Measurements from ENCODE around the gene USH1C.

USH1C gene

GRCh38 chr11:17472467-17472866 lies 71.7 kb downstream of the USH1C start:
- DNase-seq (ENCODE audit: low read depth in 2 of 2) = no peak

DNA sequence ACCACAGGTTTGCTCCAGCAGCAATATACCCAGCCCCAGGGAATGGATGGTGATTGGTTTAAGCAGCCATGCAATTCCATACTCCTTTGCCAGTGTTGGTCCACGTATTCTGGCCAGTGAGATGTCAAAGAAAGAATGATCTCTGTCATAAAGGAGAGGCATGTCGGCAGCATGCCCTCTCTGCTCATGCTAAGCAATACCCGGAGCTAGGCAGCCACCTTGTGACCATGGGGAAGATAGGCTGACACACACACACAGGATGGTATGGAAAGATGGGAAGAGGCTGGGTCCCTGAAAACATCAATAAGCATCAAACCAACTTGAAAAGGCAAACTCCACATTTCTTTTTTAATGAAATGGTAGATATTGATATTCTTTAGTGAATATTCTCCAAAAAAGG lies 72.7 kb downstream of the USH1C start:
- no peak for DNase-seq (ENCODE audit: low read depth in 2 of 2)

- DNase-seq (ENCODE audit: low read depth in 2 of 2) = no peak
Observed at GRCh38 chr11:17469998-17470397, 74.2 kb downstream of the USH1C start.

DNA sequence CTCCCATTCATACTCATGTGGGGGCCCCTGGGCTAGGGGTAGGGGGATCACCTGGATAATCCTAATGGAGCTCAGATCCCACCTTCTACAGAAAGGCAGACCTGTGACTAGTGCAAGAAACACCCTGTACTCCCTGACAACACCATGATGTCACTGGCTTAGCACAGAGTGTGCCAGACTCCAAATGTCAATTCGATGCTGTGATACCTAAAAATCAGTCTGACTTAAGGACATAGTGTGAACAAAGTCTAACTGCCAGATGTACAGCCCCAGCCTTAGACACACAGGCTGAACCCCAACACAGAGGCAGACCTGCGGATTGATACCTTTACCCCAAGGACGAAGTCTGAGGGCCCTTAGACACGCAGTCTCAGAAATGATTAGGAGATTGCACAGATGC lies 76.1 kb downstream of the USH1C start:
- no peak for DNase-seq (ENCODE audit: low read depth in 2 of 2)

- no peak for DNase-seq (ENCODE audit: low read depth in 2 of 2)
Observed at GRCh38 chr11:17463546-17464174, 80.6 kb downstream of the USH1C start.

- no peak for DNase-seq (ENCODE audit: low read depth in 2 of 2)
Observed at GRCh38 chr11:17462940-17463339, 81.3 kb downstream of the USH1C start.

DNA sequence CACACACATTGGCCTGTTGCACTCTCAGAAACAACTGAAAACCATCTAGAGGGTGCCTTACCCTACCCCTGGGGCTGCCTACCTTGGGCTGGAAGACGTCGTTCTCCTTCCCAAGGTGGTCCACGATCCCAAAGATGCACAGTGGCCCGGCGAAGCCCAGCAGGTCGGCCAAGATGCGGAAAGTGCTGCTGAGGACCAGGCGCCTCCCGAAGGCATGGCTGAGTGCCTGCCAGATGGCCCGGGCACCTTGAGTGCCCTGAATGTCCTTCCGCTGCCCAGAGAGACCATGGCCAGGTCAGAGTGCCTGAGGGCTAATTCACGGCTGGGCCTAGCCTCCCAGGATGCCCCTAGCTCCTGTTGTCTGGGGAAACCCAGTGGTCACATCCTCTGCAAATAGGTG lies 83.8 kb downstream of the USH1C start:
- DNase-seq (ENCODE audit: low read depth in 2 of 2) = no peak

DNA sequence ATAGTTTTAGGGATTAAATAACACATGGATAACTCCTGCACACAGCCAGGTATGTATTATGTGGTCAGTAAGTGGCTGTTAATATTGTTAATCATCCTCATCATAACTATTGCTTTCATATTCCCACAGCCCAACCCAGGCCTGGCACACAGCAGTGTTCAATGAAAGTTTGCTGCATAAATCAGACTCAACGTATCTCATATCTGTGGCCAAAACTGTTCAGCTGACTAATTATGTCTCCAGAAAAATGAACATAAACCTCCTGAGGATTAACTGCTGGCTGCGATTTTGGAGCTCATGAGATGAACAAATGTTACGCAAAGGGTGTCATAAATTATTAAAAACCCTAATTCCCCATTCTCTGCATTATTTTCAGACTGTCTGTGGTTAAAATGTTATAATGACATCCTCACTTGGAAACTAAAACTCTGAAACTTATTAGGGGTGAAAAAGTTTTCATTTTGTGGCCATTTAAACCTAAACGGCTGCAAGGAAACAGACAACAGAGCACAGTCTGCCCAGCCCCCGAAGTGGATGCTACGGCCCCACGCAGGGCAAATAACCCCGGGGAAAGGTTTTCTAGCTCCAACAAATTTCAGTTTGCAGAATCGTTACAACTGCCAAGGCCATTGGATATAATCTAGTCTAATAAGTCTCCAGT lies 84.8 kb downstream of the USH1C start:
- DNase-seq (ENCODE audit: low read depth in 2 of 2) = no peak

DNA sequence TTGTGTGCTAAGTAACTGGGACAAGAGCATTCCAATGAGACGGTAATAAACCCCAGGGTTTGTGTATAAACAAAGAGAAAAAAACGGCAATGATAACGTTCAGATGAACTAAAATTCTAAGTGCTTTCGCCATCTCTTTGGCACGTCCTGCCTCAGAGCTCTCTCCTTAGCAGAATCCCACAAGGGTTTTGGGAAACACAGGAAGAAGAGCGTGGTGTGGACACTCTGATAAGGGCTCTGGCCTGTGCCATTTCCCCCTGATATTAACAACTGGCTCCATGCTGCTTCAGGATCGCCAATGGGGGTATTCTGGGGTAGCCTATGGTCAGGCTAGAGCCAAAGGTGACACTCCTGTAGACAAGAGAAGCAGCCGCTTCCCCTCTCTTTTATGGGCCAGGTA lies 85.9 kb downstream of the USH1C start:
- no peak for DNase-seq (ENCODE audit: low read depth in 2 of 2)

- no peak for DNase-seq (ENCODE audit: low read depth in 2 of 2)
Observed at GRCh38 chr11:17457396-17458173, 86.6 kb downstream of the USH1C start.

DNA sequence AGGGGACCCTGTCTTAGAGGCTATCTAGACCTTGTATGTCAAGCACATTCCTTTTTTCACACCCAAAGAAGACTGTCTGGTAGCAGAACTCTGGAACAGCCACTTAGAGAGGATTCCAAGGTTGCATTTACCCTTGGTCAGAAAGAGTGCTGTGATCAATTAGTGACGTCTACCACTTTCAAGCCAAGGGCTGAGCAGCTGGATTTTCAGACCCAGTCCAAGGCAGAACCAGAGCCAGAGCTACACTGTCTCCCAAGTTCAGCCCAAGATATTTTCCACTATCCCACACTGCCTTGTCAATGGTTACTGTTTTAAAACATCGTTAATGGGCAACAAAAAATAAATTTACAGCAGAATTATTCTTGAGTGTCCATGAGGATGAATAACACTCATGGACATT lies 91.5 kb downstream of the USH1C start:
- DNase-seq (ENCODE audit: low read depth in 2 of 2) = no peak

GRCh38 chr11:17449158-17449557 lies 95.1 kb downstream of the USH1C start:
- DNase-seq (ENCODE audit: low read depth in 2 of 2) = no peak

DNA sequence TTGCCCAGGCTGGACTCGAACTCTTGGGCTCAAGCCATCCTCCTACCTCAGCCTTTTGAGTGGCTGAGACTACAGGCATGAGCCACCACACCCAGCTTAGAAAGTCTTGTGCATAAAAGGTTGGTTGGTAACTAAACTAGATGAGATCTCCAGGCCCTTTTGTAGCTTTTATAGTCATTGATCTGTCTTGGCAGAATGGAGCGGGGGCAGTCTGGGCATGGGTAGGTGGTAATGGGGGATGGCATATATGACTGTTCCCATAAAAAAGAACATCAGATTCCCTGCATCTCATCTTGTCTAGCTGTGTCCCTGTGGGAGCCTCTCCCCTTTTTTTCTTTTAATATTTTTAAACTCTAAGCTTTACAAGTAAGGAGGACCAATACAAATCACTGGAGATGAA lies 97.7 kb downstream of the USH1C start:
- DNase-seq (ENCODE audit: low read depth in 2 of 2) = no peak

DNA sequence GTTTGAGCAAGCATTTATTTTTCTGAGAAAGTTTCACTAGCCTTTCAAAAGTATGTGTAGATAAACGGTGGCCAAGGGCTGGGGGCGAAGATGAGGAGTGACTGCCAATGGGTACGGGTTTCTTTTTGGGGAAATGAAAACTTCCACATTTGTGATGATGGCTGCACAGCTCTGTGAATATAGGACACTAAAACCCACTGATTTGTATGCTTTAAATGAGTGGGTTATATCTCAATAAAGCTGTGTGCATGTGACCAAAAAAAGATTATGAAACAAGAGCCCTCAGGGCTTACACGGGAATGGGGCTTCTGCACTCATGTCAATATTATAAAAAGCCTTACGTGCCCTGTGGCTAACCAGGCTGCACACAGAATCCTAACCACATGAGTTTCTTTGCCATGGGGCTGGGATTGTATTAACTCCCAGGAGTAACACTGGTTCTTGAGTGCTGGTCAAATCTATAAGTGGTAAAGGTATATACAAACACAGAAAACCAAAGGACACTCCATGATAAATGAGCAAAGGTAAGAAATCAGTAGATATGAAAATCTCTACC lies 98.9 kb downstream of the USH1C start:
- DNase-seq (ENCODE audit: low read depth in 2 of 2) = no peak

DNA sequence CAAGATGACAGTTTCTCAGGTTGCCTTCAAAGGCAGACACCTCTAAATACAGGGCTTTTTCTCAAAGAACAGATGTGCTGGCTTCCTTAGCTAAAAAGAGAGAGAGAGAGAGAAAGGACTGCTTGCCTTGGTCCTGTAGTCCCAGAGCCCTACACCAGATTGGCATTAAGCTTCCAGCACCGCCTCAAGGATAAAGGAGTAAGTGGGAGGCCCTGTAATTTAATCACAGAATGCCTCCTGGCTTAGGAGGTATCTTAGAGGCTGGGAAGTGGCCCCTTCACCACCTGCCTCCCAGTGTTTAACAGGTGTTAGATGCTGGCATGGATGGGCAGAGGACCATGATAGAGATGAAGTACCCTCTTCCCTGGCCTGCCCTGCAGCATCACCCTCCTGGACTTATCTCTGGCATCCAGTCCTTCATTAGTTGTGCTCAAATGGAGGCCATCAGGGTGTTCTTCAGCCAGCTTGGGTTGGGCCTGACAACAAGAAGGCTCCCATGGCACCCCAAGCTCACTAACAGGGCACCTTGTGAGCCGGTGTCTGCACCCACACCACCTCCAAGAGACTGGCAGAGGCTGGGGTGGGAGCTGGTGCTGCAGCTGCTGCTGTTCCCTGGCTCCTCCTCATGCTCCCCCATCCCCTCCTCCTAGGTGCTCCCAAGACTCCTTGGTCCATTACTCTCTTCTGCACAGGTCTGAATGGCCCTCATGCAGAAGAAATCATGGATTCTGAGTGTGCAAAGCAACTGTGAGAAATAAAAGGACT lies 100.1 kb downstream of the USH1C start:
- no peak for DNase-seq (ENCODE audit: low read depth in 2 of 2)
